ENCODE data around the gene TBC1D12. TPM values are rescaled to one million over a fixed set of nuclear protein-coding genes. Genes with fewer than 3 reads are reported as not detected.

The TBC1D12 gene
- total RNA-seq, 4 donors from 2014 or later: 7.2 to 37.5 (median 13.6) TPM

GRCh38 chr10:94443549-94443948, 41.2 kb downstream of the TBC1D12 start:
- Histone ChIP-seq H3K27me3 (no peaks in the 10 kb centered on the region), H3K4me3 (no peak overlapping the region), H3K4me1 (no peaks in the 10 kb centered on the region), H3K27ac (no peak overlapping the region), H3K9me3 (no peaks in the 10 kb centered on the region), H3K36me3 (no peaks in the 10 kb centered on the region)
- no peak for DNase-seq
- TF ChIP-seq POLR2A (IDR thresholded peaks at IDR 0.05): no peak
- intact Hi-C loops (cut with DNase I; ENCODE audit: low total_unique reads): no loop called here

- Histone ChIP-seq H3K27ac (no peak overlapping the region), H3K9me3 (peaks cover 0 to 14% of the 10 kb centered on the region in 2 donors), H3K36me3 (no peaks in the 10 kb centered on the region), H3K27me3 (no peaks in the 10 kb centered on the region), H3K4me3 (no peak overlapping the region), H3K4me1 (no peaks in the 10 kb centered on the region)
- TF ChIP-seq, protein P1, sequence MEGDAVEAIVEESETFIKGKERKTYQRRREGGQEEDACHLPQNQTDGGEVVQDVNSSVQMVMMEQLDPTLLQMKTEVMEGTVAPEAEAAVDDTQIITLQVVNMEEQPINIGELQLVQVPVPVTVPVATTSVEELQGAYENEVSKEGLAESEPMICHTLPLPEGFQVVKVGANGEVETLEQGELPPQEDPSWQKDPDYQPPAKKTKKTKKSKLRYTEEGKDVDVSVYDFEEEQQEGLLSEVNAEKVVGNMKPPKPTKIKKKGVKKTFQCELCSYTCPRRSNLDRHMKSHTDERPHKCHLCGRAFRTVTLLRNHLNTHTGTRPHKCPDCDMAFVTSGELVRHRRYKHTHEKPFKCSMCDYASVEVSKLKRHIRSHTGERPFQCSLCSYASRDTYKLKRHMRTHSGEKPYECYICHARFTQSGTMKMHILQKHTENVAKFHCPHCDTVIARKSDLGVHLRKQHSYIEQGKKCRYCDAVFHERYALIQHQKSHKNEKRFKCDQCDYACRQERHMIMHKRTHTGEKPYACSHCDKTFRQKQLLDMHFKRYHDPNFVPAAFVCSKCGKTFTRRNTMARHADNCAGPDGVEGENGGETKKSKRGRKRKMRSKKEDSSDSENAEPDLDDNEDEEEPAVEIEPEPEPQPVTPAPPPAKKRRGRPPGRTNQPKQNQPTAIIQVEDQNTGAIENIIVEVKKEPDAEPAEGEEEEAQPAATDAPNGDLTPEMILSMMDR (IDR thresholded peaks at IDR 0.05): no peak
- no peak for TF ChIP-seq POLR2A (IDR thresholded peaks at IDR 0.05)
- intact Hi-C loops (cut with DNase I; ENCODE audit: low total_unique reads): no loop called here
- no peak for DNase-seq
These were observed 48.4 kb downstream of the TBC1D12 start for GRCh38 chr10:94450782-94451181.

DNA sequence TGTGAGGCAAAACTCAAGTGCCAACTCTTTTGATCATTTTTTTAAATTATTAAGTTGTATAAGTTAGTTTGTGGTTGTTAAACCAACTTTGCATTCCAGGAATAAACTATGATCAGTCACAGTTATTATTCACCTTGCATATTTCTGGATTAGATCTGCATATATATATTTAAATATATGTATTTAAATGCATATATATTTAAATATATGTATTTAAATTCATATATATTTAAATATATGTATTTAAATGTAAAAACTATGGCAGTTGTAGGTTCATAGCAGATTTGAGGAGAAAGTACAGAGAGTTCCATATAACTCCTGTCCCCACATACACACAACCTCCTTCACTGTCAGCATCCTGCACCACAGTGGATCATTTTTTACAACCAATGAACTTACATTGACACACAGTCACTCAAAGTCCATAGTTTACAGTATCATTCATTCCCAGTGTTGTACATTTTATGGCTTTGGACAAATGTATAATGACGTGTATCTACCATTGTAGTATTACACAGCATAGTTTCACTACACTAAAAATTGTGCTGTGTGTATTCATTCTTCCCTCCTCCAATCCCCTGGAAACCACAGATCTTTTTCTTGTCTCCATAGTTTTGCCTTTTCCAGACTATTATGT, 49.7 kb downstream of the TBC1D12 start:
- no peaks in the 10 kb centered on the region for H3K36me3 ChIP-seq
- peaks cover 0 to 22% of the 10 kb centered on the region in 2 donors for H3K9me3 ChIP-seq
- no peak for DNase-seq
- H3K27ac ChIP-seq: no peak overlapping the region
- H3K4me3 ChIP-seq: no peak overlapping the region
- intact Hi-C loops (cut with DNase I; ENCODE audit: low total_unique reads): no loop called here
- TF ChIP-seq, protein P1 (IDR thresholded peaks at IDR 0.05): no peak
- TF ChIP-seq POLR2A (IDR thresholded peaks at IDR 0.05): no peak
- no peaks in the 10 kb centered on the region for H3K27me3 ChIP-seq
- H3K4me1 ChIP-seq: no peaks in the 10 kb centered on the region

GRCh38 chr10:94456942-94457341, 54.6 kb downstream of the TBC1D12 start:
- no peak for TF ChIP-seq POLR2A (IDR thresholded peaks at IDR 0.05)
- TF ChIP-seq, protein P1 (IDR thresholded peaks at IDR 0.05): no peak
- H3K36me3 ChIP-seq: no peaks in the 10 kb centered on the region
- H3K27ac ChIP-seq: no peak overlapping the region
- no peaks in the 10 kb centered on the region for H3K4me1 ChIP-seq
- DNase-seq: no peak
- peaks cover 0 to 37% of the 10 kb centered on the region in 2 donors for H3K9me3 ChIP-seq
- no peaks in the 10 kb centered on the region for H3K27me3 ChIP-seq
- H3K4me3 ChIP-seq: no peak overlapping the region
- intact Hi-C loops (cut with DNase I; ENCODE audit: low total_unique reads): no loop called here

DNA sequence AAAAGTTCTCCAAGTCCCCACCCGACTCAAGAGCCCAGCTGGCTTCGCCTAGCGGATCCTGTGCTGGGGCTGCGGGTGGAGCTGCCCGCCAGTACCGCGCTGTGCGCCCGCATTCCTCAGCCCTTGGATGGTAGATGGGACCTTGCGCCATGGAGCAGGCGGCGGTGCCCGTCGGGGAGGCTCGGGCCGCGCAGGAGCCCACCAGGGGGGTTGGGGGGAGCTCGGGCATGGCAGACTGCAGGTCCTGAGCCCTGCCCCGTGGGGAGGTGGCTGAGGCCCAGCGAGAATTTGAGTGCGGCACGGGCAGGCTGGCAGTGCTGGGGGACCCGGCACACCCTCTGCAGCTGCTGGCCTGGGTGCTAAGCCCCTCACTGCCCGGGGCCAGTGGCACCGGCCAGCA, 57.0 kb downstream of the TBC1D12 start:
- intact Hi-C loops (cut with DNase I; ENCODE audit: low total_unique reads): no loop called here
- no peak for TF ChIP-seq POLR2A (IDR thresholded peaks at IDR 0.05)
- TF ChIP-seq, protein P1 (IDR thresholded peaks at IDR 0.05): no peak

More for the DNA sequence above, 57.0 kb downstream of the TBC1D12 start:
- Histone ChIP-seq H3K27ac (no peak overlapping the region), H3K9me3 (peaks cover 0 to 48% of the 10 kb centered on the region in 2 donors), H3K4me3 (no peak overlapping the region), H3K4me1 (no peaks in the 10 kb centered on the region), H3K27me3 (no peaks in the 10 kb centered on the region), H3K36me3 (no peaks in the 10 kb centered on the region)
- DNase-seq: no peak

Measured in uterus (tissue), 4 donors.